Stimulated activated naive CD8-positive, alpha-beta T cell treated with anti-CD3 and anti-CD28 coated beads, Interleukin-15, Interleukin-2, amounts not matched to agents 100 U/mL and 50 U/mL, for 24 hours (primary cell): ENCODE results near the gene RNF144A.

Experiments used
- ATAC-seq: fragments of 150-1000 bp; cut with Tn5 transposase; one replicate; pipeline ENCODE4 v1.10.0; 2021
- DNase-seq: peaks from one replicate; pipeline ENCODE4 v3.0.0; 2021

RNF144A gene

GRCh38 chr2:6908291-6908690 is 8.9 kb upstream of the RNF144A start:
- DNase-seq: no peak
- no peak for ATAC-seq

- DNase-seq (no peak), ATAC-seq (peak; percentile 64)
These were observed 7.5 kb upstream of the RNF144A start for GRCh38 chr2:6909431-6910385.

DNA sequence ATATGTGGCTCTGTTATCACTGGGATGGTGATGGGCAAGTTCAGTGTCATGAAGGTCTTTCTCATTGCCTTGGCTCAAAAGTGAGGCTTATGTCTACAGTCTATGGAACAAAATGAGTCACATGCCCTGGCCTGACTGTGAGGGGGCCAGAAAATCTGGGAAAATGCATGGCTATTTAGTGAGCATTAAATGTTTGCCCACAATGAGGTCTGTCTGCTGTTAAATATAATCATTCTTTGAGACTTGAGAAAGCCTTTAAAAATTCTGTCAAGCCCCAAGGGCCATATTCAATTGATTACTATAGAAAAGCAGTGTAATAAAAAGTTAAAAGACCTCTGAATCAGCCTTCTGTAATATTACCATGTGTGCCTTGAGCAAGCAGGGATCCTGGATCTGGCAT is 5.5 kb upstream of the RNF144A start:
- ATAC-seq: no peak
- no peak for DNase-seq

DNA sequence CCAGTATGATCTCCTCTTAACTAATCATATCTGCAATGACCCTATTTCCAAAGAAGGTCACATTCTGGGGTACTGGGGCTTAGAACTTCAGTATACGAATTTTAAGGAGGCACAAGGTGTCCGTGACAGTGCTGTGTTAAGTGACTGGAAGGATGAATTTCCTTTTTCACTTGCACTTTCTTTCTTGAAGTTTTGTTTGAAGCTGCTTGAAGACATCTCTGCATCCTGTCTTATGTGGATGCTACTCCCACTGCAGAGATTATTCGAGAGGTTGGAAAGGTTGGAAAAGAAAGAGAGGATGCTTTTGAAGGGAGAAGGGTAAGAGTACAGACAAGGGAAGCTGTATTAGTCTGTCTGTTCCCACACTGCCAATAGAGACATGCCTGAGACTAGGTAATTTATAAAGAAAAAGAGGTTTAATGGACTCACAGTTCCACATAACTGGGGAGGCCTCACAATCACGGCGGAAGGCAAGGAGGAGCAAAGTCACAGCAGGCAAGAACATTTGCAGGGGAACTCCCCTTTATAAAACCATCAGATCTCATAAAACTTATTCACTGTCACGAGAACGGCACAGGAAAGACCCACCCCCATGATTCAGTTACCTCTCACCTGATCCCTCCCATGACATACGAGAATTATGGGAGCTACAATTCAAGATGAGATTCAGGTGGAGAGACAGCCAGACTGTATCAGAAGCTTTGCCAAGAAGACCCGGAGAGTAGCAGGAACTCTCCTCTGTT is 3.6 kb upstream of the RNF144A start:
- DNase-seq (peak; percentile 55), ATAC-seq (peak; percentile 17)

DNA sequence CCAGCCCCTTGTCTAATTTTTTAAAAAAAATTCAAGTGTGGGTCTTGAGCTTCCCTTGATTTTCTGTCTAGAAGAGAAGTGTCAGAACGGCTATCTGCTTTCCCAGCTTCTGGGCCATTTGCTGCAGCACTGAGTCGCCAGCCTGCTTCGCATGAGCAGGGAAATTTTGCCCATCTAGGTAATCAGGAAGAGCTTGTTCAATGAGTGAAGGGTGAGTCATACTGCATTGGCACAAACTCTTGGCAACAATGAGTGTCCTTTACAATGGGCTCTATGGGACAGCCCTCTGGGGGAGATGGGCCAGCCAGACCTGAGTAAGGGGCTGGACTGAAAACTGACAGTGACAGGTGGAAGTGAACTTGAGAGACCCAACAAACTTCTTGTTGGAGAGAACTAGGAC is 2.4 kb upstream of the RNF144A start:
- DNase-seq: peak; percentile 30
- ATAC-seq: peak; percentile 25

- ATAC-seq (no peak), DNase-seq (no peak)
These were observed 1.8 kb upstream of the RNF144A start for GRCh38 chr2:6915399-6915798.

DNA sequence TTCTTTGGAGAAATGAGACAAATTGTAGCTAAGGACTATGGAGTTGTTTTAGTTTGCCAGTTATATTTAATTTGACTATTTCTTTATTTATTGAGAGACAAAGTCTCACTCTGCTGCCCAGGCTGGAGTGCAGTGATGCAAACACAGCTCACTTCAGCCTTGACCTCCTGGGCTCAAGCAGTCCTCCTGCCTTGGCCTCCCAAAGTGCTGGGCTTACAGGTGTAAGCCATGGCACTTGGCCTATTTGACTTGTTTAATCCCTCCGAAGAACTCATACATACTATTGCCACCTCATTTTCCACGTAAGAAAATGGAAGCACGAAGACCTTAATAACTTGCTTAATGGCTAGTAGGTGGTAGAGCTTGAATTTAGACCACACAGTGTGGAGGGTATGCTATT is 988 bp upstream of the RNF144A start:
- no peak for DNase-seq
- no peak for ATAC-seq

- ATAC-seq: no peak
- DNase-seq: no peak
These were observed 509 bp upstream of the RNF144A start for GRCh38 chr2:6916736-6917070.

GRCh38 chr2:6917761-6918421 is 679 bp downstream of the RNF144A start:
- DNase-seq: peak; percentile 27

GRCh38 chr2:6919901-6920742 is 2.9 kb downstream of the RNF144A start:
- ATAC-seq (no peak), DNase-seq (no peak)

More at GRCh38 chr2:6917761-6918421, 679 bp downstream of the RNF144A start:
- ATAC-seq: peak; percentile 19

DNA sequence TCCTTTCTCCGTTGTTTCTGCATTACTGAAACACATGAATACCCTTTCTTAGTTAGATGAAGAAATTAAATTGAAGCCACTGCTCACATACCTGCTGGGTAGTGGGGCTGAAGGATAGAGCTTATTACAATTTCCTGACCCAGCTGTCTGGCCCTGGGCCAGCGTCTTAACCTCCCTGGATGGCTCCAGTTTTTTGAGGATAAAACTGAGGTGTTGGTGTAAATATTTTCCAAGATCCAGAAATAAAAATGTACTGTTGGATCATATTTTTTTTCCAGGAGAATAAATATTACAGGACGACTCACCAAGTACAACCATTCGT is 3.5 kb downstream of the RNF144A start:
- ATAC-seq: no peak
- no peak for DNase-seq

- DNase-seq: no peak
- ATAC-seq: no peak
These were observed 4.2 kb downstream of the RNF144A start for GRCh38 chr2:6921321-6921922.

- DNase-seq (no peak), ATAC-seq (no peak)
These were observed 5.0 kb downstream of the RNF144A start for GRCh38 chr2:6922201-6922656.

- ATAC-seq (no peak), DNase-seq (no peak)
These were observed 6.1 kb downstream of the RNF144A start for GRCh38 chr2:6923319-6923718.

- ATAC-seq: no peak
- no peak for DNase-seq
These were observed 7.1 kb downstream of the RNF144A start for GRCh38 chr2:6924101-6924923.

DNA sequence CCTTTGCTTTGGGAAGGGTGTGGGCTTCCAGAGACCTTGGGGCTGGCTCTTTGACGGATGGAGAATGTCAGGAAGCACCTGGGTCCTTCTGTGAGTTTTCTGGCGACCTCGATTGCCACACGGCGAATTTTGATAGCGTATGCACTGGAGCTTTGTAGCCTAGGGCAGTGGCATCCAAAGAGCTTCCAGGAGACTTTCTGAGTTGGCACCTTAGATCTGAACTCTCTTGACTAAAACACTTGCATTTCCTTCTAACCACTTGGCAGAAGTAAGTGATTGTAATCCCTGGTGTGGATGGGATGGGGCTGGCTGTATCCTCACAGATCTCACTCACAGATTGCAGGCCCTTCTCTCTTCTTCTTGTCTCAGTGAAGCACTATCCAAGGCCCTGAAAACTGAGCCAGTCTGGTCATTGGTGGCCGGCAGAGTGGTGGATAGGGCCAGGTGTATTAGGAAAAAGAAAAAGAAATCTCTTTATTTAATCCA is 7.8 kb downstream of the RNF144A start:
- no peak for DNase-seq
- no peak for ATAC-seq

DNA sequence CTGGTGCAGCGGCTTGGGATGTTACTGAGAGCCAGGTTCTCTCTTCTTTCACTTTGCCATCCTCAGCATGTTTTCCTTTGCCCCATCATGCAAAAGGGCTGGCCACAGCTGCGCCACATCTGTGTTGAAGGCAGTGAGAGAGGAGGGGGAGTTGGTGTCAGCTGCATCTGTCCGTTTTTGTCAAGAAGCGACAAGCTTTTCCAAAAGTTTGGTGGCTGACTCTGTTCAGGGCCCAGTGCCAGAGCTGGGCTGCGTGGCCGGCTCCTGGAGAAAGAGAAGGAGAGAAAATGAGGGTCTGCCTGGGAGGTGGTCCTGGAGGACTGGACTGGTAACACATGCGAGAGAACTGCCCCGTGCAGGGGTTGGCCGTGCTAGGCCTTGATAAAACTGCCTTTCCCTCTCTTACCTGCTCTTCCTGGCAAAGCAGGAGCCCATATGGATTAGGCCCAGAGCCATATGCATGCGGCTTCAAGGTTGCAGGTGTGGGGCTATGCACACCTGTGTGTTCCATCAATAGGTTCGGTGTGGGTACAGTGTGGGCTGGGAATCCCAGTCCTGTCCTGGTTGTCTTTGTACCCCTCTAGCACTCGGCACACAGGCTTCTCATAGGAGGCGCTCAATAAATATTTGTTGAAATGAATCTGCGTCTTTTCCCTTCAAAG is 9.0 kb downstream of the RNF144A start:
- ATAC-seq (no peak), DNase-seq (no peak)

GRCh38 chr2:6927186-6927585 is 10.0 kb downstream of the RNF144A start:
- ATAC-seq (no peak), DNase-seq (no peak)

- ATAC-seq (no peak), DNase-seq (no peak)
These were observed 10.5 kb downstream of the RNF144A start for GRCh38 chr2:6927753-6928152.

GRCh38 chr2:6928452-6928851 is 11.2 kb downstream of the RNF144A start:
- no peak for ATAC-seq
- DNase-seq: no peak
